ENCODE data around the gene NDST1.

NDST1 gene

DNA sequence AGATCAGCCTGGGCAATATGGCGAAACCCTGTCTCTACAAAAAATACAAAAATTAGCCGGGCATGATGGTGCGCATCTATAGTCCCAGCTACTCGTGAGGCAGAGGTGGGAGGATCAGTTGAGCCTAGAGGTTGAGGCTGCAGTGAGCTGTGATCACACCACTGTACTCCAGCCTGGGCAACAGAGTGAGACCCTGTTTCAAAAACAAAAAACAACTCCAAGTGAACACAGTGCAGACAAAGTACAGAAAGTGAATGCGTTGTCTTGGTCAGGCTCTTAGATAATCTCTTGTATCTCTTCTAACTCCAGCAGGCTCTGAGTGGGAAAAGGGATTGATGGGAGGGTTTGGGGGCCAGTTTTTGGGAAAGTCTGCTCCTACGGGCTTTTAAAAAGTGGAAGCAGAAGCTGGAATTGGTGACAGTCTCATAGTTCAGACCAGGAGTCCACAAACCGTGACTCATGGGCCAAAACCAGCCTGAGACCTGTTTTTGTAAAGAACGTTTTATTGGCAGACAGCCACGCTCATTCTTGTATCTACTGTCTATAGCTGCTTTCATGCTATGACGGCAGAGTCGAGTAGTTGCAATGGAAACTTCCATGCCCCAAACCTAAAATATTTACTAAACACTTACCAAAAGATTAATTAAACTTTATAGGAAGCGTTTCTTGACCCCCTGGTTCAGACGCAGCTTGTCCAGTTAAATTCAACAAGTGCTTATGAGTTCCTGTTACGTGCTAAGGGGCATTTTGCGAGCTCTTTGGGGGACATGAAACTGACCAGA lies 32.9 kb downstream of the NDST1 start:
- peak in 4 of 58 donors; percentile 19 to 71 (median 24) for DNase-seq

DNA sequence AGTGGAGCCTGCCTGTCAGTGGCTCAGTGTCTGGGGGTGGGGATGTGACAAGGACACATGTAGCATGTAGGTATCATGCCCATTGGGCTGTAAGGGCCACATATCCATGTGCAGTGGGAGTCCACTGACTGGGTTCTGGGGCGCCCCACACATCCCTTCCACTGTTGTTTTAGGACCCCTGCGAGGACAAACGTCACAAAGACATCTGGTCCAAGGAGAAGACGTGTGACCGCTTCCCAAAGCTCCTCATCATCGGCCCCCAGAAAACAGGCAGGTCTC lies 33.4 kb downstream of the NDST1 start:
- no peak for DNase-seq

DNA sequence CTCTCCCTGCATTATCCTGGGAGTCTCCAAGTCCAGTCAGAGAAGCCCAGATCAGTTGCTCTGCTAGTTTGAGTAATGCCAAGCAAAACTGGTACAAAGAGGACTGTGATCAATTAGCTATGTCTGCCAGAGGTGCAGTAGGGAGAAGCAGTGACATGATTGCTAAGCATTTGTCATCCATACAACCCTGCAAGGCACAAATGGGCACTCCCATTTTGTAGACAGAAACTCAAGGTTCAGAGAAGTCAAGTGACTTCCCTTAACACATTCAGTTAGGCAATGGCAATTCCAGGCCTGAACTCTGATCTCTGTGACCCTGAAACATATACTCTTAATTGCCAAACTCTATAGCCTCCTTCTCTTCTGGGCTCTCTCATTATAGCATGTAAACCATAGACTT lies 34.0 kb downstream of the NDST1 start:
- no peak for DNase-seq

DNA sequence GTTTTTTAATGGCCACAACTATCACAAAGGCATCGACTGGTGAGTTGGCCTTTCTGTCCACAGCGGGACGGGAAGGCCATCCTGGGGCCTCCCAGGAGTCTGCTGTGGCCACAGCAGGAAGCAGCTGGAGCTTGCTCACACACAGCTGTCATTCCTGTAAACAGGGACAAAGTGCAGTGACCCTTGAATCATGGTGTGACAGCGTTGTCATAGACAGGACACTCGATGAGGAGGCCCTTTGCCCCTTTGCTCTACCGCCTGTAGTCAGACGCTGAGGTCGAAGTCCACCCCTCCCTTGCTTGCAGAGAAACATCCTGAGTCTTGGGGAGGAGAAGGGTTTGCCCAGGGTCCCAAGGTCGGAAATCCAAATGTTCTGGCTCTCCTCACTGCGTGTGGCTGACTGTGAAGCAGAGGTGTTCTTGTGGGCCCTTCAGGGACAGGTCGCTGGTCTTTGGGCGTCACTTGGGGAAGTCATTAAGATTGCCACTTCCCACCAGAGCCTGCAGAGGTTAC lies 35.1 kb downstream of the NDST1 start:
- no peak for DNase-seq

DNA sequence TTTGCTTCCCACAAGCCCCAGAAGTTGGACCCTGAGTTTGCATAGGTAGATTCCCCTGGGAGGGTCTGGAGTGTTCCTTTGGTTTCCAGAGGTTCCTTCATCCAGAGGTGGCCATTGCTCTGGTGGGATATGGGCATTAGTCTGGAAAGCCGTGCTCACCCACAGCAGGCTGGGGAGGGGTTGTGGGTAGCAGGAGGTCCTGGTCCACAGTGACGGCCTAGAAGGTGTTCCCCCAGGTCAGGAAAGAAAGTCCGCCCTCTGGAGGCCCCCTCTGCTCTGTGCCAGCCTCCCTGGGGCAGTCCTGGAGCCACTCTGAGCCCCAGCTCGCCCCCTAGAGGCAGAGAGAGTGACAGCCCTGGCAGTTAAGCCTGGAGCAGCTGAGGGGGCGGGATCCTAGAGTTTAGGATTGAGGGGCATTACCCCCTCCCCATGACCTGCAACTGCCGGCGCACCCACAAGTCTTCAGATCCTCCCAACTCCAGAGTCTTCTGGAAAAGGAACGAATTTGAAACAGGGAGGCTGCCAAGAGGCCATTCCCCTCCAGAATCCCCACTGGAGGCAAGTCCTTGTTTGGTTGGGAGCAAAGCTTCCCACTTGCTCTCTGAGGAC lies 36.8 kb downstream of the NDST1 start:
- peak in 42 of 58 donors; percentile 8 to 73 (median 44) for DNase-seq

DNA sequence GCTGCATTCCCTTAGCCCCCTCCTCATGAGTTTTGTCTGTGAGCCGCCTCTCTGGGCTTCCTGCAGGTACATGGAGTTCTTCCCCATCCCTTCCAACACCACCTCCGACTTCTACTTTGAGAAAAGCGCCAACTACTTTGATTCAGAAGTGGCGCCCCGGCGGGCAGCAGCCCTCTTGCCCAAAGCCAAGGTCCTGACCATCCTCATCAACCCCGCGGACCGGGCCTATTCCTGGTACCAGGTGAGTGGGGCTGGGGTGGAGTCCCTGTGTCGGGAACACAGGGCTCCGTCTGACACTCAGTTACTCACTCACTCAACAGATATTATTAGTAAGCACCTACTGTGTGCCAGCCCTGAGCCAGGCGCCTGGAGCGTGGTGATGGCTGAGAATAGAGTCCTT lies 37.3 kb downstream of the NDST1 start:
- DNase-seq = no peak

DNA sequence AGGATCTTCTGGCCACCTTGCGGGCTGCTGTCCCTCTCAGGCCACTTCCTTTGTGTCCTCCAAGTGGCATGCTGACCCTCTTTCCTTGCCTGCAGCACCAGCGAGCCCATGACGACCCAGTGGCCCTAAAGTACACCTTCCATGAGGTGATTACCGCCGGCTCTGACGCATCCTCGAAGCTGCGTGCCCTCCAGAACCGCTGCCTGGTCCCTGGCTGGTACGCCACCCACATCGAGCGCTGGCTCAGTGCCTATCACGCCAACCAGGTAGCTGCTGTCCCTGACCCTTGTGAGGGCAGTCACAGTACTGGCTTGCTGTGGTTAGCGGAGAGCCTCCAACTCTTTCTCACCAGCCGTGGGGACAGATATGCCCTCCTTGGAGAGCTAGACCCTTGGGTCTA lies 40.2 kb downstream of the NDST1 start:
- DNase-seq = no peak

DNA sequence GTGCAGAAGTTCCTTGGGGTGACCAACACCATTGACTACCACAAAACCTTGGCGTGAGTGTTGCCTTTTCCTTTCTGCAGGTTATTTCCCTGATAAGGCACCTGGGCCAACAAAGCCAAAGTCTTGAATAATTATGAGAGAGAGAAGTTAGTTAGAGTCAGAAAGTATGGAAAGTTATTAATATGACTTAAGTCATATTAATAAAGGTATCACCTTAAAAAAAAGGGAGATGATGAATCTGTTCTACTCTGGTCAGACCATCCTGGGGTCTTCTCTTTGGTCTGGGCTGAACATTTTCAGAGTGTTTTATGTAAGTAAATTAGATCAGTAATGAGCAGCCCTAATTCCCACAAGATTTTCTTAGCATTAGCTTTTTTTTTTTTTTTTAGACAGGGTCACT lies 41.8 kb downstream of the NDST1 start:
- DNase-seq = no peak

DNA sequence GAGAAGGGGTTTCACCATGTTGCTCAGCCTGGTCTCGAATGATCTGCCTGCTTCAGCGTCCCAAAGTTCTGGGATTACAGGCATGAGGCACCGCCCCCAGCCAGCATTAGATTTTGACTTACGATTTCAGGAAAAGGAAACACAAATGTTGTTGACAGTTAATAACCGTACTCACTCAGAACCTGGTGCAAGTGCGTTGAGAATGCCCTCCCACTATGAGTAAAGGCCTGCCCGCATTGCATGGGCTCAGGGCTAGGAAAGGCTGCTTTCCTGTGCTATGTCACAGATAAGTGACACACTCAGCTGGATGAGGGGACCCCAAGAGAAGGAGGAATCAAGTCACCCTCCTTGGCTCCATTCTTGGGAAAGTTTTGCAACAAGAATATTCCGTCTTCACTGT lies 42.4 kb downstream of the NDST1 start:
- DNase-seq = no peak

DNA sequence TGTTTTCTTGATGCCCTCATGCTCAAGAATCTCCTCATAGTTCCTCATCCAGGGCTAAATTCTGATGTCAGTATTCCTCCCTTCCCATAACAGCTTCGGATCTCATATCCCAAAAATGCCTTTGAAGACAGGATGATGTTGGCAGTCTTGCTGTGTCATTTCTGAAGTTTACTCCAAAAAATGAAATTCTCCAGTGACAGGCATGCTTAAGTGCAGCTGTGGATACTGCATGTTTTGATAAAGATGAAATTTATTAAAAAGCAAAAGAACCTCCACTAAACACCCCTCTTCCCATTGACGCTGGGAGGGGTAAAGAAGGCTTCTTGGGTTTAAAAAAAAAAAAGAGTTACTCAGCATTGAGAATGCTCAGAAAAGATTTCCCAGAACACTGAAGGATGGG lies 43.1 kb downstream of the NDST1 start:
- DNase-seq = no peak

DNA sequence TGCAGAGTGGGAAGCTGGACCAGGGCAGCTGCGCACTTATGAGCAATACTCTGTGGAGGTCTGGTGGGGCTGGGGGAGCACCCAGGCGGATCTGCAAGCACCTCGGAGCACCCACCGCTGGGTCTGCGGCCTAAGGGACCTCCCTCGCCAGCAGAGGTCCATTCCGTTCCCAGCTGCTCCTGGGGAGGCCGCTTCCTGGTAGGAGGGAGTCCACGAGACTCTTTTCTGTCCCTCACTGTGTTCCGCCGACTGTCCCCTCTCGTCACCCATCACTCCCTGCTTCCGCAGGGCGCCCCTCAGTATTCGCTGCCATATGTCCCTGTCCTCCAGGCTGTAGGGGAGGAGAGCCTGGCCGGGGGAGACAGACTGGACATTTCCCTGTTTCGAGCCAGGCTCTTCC lies 45.5 kb downstream of the NDST1 start:
- no peak for DNase-seq

DNA sequence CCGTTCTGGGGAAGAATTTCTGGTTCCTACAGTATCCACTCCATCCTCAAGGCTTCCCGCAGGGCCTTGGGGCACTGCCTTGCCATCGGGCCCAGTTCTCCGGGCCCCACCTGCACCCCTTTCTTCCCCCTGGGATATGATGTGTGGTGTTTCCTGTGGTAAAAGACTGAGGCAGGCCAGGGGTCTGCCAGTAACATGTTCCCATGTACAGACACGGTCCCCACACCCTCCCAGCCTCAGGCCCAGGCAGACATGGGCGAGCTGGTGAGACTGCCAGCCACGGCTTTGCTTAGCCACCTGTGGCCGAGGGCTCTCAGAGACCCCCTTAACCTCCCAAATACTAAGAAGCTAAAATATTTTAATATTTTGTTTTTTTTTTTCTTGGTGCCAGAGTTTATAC lies 46.0 kb downstream of the NDST1 start:
- DNase-seq = no peak

DNA sequence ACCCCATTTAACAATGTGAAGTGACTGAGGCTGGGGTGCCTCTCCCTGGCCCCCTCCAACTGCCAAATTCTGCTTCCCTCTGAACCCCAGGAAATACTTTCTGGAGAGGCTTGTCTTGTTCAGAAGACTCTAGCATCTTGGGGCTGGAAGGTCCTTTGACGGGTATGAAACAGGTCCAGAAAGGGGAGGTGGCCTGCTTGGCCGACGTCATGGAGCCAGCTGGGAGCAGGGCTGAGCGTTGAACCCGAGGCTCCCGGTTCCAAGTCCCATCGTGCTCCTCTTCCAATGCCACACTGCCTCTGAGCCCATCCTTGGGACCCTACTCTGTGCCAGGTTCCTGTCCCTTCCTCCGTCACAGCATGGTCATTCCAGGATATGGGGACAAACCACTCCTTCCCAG lies 46.9 kb downstream of the NDST1 start:
- no peak for DNase-seq

DNA sequence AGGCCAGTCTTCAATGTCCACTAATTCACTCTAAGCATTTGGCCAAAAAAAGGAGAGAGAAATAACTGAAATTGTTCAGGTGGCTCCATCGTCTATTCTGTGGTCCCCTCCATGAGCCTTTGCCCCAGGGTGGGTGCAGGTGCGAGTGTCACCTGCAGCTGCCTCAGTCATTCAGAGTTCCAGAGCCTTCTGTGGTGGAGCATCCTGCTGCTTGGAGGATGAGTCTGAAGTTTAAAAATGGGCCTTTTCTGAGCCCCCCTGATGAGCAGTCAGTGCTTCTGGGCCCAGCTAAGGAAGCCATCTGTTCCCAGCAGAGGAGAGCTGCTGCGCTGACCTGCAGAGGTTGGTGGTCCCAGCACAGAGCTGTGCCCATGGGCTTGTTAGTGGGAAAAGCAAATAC lies 48.2 kb downstream of the NDST1 start:
- DNase-seq = no peak

DNA sequence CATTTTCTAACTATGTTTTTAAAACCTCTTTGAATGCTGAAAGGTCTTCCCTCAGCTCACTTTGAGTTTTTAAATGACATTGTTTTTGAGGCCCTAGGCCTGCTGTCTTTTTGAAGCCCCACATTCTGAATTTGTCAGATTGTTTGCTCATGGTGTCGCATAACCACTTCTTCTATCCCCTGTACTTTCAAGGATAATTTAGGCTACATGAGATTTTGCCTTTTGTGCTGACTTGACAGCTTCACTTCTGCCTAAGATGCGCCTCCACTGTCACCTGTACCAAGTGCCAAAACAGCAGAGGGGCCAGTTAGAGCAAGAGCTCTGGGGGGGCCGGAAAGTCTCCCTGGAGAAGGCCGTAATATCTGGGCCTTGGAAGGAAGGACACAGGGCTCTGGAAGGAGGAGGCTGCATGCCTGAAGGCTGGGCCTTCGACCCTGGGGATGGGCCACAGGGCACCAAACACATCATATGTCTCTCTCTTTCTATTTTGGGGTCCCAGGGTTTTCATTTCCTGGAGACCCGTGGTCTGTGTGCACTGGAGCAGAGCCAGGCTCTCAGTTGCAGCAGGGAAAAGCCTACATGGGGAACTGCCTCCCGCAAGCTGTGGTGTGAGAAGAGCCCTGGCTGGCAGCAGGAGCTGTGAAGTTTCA lies 49.1 kb downstream of the NDST1 start:
- DNase-seq = peak in 1 of 58 donors; percentile 16

DNA sequence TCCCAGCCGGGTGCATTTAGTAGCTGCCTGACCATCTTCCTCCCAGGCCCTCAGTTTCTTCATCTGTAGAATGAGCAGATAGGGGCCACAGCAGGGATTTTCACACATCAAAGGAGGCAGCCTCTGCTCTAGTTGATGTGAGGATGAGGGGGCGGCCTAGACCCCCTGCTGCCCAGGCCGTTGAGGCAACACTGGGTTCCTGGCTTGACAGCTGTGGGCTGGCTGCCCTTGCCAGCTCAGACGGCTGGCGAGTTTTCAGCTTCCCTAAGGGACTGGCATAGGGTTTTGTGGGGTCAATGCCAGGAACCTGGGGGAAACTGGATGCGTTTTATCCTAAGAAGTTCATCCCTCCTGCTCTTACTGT lies 49.6 kb downstream of the NDST1 start:
- DNase-seq = peak in 1 of 58 donors; percentile 15

DNA sequence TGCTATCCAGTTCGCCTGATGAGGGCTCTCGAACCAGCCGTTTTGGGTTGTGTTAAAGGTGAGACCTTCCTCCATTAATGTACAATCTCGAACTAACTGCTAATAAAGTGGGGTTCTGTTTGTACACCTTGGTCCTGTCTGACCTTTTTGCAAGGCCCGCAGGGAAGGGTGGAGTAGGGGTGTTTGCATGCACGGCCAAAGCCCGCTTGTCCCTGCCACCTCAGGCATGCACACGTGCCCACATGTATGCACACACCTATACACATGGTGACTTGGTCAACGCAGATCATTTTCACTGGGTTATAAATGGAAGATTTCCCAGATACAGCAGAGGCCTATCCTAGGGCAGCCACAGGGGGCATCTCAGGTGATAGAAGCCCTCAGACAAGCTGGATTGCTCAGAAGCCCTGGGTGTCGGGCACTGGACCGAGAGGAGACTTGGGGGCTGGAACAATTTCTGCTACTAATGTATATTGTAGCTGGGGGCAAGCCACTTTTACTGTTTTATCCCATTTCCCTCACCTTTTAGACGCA lies 50.2 kb downstream of the NDST1 start:
- no peak for DNase-seq

DNA sequence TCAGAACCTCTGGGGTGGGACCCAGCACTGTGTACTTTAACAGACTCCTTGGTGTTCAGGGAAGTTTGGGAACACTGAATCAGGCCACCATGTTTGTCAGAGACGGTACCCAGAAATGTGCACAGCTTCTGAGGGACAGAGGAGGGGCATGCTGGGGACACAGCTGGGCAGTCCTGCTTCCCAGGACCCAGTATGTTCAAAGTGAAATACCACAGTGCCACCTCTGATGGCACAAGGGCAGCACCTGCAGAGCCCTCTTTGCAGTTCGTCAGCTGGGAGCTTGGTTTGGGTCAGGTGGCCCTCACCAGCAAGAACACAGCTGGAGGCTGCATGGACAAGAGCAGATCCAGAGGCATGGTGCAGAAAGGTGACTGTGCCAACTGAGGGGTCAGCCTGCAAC lies 51.2 kb downstream of the NDST1 start:
- DNase-seq = no peak

DNA sequence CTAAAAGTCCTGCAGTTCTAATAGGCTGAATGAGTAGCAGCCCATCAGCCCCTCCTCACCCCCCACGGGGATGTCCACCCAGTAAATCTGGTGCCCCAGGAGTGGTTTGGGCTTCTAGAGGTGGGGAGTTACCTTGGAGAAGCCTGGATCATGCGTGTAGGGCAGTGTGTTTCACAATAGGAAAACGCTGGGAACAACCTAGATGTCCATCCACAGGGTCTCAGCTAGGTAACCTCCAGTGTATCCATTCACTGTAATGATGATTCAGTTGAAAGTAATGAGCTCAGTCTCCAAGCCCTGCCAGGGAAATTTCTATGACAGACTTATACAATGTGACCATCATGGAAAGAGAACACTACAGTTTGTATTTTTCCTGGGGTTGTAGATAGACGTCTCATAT lies 51.8 kb downstream of the NDST1 start:
- no peak for DNase-seq

DNA sequence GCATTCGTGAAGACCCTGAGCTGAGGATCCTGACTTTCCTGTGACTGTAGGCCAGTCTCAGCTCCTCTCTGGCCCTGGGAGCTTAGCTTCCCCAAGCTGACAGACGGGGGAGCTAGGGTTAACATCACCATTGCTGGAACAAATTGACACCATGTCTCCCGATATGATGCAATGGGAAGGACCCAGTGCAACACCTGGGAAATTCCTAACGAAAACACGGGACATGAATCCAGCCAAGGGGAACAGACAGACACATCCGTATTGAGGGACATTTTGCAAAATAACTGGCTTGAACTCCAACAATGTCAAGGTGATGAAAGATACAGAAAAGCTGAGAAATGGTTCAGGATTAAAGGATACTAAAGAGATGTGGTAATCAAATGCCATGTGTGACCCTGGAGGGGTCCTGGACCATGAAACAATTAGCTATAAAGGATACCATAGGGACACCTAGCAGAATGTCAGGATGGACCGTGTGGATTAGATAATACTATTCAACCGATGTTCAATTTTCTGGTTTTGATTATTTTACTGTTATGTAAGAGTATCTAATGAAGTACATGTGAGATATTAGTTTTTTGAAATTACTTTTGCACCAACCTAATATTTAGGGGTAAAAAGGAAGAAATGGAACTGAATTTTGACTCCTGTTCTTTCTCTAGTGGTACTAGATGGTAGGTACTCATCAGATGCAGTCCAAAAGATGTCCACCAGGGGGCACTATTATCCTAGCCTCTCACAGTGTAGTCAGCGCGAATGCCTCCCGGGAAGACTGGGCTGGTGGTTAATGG lies 52.7 kb downstream of the NDST1 start:
- peak in 56 of 58 donors; percentile 3 to 96 (median 68) for DNase-seq

DNA sequence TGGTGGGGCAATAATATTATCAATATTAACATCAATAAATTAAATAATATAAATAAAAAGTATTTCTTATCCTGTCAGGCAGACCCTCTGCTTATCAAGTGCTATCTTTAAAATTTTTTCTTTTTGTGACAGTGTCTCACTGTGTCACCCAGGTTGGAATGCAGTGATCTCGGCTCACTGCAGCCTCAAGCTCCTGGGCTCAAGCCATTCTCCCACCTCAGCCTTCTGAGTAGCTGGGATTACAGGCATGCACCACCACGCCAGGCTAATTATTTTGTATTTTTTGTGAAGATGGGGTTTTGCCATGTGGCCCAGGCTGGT lies 53.2 kb downstream of the NDST1 start:
- no peak for DNase-seq
